Ishikawa (cell line): ENCODE measurements around the gene POLDIP2.

ENCODE experiments used
- CEBPB ChIP-seq: IDR thresholded peaks from 2 replicates; pipeline ENCODE4 v1.6.1; 2012
- CREB1 ChIP-seq: IDR thresholded peaks from 2 replicates; pipeline ENCODE4 v1.6.1; 2012; ENCODE audit warnings: low read depth
- EGR1 ChIP-seq: IDR thresholded peaks from 2 replicates; pipeline ENCODE4 v1.6.1; 2012
- EP300 ChIP-seq: IDR thresholded peaks from 2 replicates; pipeline ENCODE4 v1.6.1; 2012; ENCODE audit warnings: borderline replicate concordance
- FOXM1 ChIP-seq: IDR thresholded peaks from 2 replicates; pipeline ENCODE4 v1.6.1; 2012; ENCODE audit warnings: low read depth, borderline replicate concordance
- MAX ChIP-seq: IDR thresholded peaks from 2 replicates; pipeline ENCODE4 v1.6.1; 2012
- NFIC ChIP-seq: IDR thresholded peaks from 2 replicates; pipeline ENCODE4 v1.6.1; 2012
- RAD21 ChIP-seq: IDR thresholded peaks from 2 replicates; pipeline ENCODE4 v1.6.1; 2012; ENCODE audit warnings: low read depth
- REST ChIP-seq: IDR thresholded peaks from 2 replicates; pipeline ENCODE4 v1.6.1; 2012; ENCODE audit warnings: low read depth, mild to moderate bottlenecking
- TAF1 ChIP-seq: IDR thresholded peaks from 2 replicates; pipeline ENCODE4 v1.6.1; 2012; ENCODE audit warnings: low read depth, mild to moderate bottlenecking
- TCF12 ChIP-seq: IDR thresholded peaks from 2 replicates; pipeline ENCODE4 v1.6.1; 2012; ENCODE audit warnings: low read depth
- TEAD4 ChIP-seq: IDR thresholded peaks from 2 replicates; pipeline ENCODE4 v1.6.1; 2012
- USF1 ChIP-seq: IDR thresholded peaks from 2 replicates; pipeline ENCODE4 v1.6.1; 2012
- YY1 ChIP-seq: IDR thresholded peaks from 2 replicates; pipeline ENCODE4 v1.6.1; 2012; ENCODE audit warnings: low read depth
- ZBTB7A ChIP-seq: IDR thresholded peaks from 2 replicates; pipeline ENCODE4 v1.6.1; 2012; ENCODE audit warnings: low read depth

The POLDIP2 gene

GRCh38 chr17:28327709-28328108 is 29.6 kb downstream of the POLDIP2 start:
- TF ChIP-seq TEAD4 (no peak), RAD21 (no peak), NFIC (no peak), MAX (no peak), CEBPB (no peak), REST (no peak), ZBTB7A (no peak), EGR1 (no peak), EP300 (no peak), TAF1 (no peak), YY1 (no peak), TCF12 (no peak), FOXM1 (no peak), CREB1 (no peak)

GRCh38 chr17:28327031-28327607 is 30.2 kb downstream of the POLDIP2 start:
- TF ChIP-seq CREB1: no peak
- no peak for TF ChIP-seq TCF12
- TF ChIP-seq FOXM1: no peak
- no peak for TF ChIP-seq TEAD4
- TF ChIP-seq RAD21: no peak
- no peak for TF ChIP-seq TAF1
- TF ChIP-seq USF1: no peak
- no peak for TF ChIP-seq ZBTB7A
- no peak for TF ChIP-seq CEBPB
- no peak for TF ChIP-seq EP300
- TF ChIP-seq NFIC: no peak
- no peak for TF ChIP-seq EGR1

- TF ChIP-seq FOXM1 (no peak), MAX (no peak), TEAD4 (no peak), TCF12 (no peak), REST (no peak), ZBTB7A (no peak), USF1 (no peak), RAD21 (no peak), CEBPB (no peak), EGR1 (no peak), TAF1 (no peak), CREB1 (no peak), YY1 (no peak), EP300 (no peak), NFIC (no peak)
Observed at GRCh38 chr17:28326114-28326513, 31.2 kb downstream of the POLDIP2 start.

- TF ChIP-seq REST (no peak), TCF12 (no peak), USF1 (no peak), TEAD4 (no peak), EP300 (no peak), CREB1 (no peak), FOXM1 (no peak), ZBTB7A (no peak), RAD21 (no peak), YY1 (no peak), TAF1 (no peak), NFIC (no peak), EGR1 (no peak)
Observed at GRCh38 chr17:28325211-28325610, 32.1 kb downstream of the POLDIP2 start.
